Hepatocyte (in vitro differentiated cells): ENCODE data around the gene MRAP2.

ENCODE experiments used
- CTCF ChIP-seq: fragments of 200-600 bp; sonication (generic); IDR thresholded peaks from 2 replicates; pipeline ENCODE4 v1.5.1; 2016; ENCODE audit warnings: antibody characterized with exemption, mild to moderate bottlenecking; ENCODE audit not compliant: poor library complexity
- EZH2 ChIP-seq: fragments of 200-600 bp; sonication (generic); IDR thresholded peaks from 2 replicates; pipeline ENCODE4 v1.6.1; 2016; ENCODE audit warnings: antibody characterized with exemption, mild to moderate bottlenecking, borderline replicate concordance

GRCh38 chr6:84050408-84050807, 16.8 kb downstream of the MRAP2 start:
- TF ChIP-seq CTCF (no peak), EZH2 (no peak)
